Measurements from ENCODE around the gene PTGR2. TPM values are rescaled to one million over a fixed set of nuclear protein-coding genes. Genes with fewer than 3 reads are reported as not detected.

The PTGR2 gene
- total RNA-seq (2021; fragmentation: NEBNext Ultra II Directional; extraction: Animal tissue kit (Norgen Biotek cat#: 25700)) (14.0 and 17.5 TPM in 2 replicates), polyA plus RNA-seq (2011; rRNA removed) (3.1 and 6.0 TPM in 2 replicates), polyA minus RNA-seq (2011; rRNA and poly(A)+ RNA removed) (5.6 and 7.0 TPM in 2 replicates)
- 10.7 TPM for polyA plus RNA-seq (2011; cell fraction: cytosol; rRNA removed)
- polyA plus RNA-seq (2011; cell fraction: nucleus; rRNA removed), result 3.3 TPM
- 8.1 to 11.0 TPM (median 10.0 TPM) in 4 replicates for polyA plus RNA-seq (2012, experiment 1 of 2)
- polyA plus RNA-seq (2012, experiment 2 of 2), result 1.6 TPM
- polyA plus RNA-seq (2013, experiment 1 of 2), result 15.2 TPM
- 16.8 TPM for polyA plus RNA-seq (2013, experiment 2 of 2)
- polyA minus RNA-seq (2011; cell fraction: cytosol; rRNA and poly(A)+ RNA removed), result 4.8 TPM
- polyA minus RNA-seq (2011; cell fraction: nucleus; rRNA and poly(A)+ RNA removed), result 8.0 TPM
- long read RNA-seq, experiment 1, partial matches to known transcripts, result 5 of 10 reads
- long read RNA-seq, experiment 1, other reads (novel, unspliced or antisense), result 1 of 10 reads
- long read RNA-seq, experiment 2, transcript PTGR2-205 (10 exons, 3,851 nt), result major isoform, 38 of 57 reads
- long read RNA-seq, experiment 2, partial matches to known transcripts, result 2 of 57 reads
- long read RNA-seq, experiment 2, other reads (novel, unspliced or antisense), result 15 of 57 reads

DNA sequence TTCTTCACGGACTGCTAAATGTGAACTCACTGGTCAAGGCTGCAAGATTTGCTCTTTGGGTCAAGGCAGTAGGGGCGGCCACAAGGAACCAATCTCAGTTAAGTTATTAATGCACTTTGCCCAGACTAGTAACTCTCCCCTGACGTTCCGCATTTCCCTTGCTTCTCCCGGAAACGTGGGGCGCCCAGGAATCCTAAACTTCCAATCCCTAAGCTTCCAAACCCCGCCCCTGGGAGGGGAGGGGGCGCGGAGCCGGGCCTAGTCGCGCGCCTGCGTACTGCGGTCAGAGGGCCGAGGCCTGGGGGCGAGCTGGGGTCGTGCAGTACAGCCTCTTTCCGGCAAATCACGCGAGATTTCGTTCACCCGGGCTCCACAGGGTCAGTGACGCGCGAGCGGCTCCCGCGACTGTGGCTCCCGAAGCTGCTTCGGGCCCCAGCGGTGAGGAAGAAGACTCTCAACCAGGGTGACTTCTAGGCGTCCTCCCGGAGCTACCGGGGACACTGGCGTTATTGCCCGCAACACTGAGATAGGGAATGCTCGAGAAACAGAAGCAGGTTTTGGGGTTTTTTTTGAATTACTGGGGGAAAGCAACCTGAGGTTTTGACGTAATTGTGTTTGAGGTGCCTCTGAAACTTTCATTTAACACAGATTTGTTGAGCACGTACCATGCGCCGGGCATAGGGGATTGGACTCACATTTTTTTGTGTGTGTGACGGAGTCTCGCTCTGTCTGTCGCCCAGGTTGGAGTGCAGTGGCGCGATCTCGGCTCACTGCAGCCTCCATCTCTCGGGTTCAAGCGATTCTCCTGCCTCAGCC, at the start of gene PTGR2:
Gene PTGR2 (plus strand): TSS at position 265 of the 816 bp plus-strand sequence. CDS start 7,032 bp downstream, outside the sequence.
- H2AFZ ChIP-seq (ENCODE audit: low read length), result peak within 1 kb of the TSS; percentile 83; the same call in 1 of the 2 replicates
- peak within 1 kb of the TSS; percentile 24 for H3K56ac ChIP-seq (replicated peaks; ENCODE audit: insufficient read length, low read depth, low read length)
- H4K8ac ChIP-seq (ENCODE audit: extremely low read depth, insufficient read depth, low read length), result peak within 1 kb of the TSS; percentile 81; the same call in 1 of the 2 replicates
- POLR2A ChIA-PET (ENCODE audit: partially characterized antibody), result interaction anchor here (0.6 to 4.0 kb wide), 23 partner anchors 9 to 706 kb away, joined by 3 to 33 read pairs (median 4); partner anchors contain the start of gene ZNF410
- peak within 1 kb of the TSS; percentile 88 for H3K27ac ChIP-seq (ENCODE audit: low read depth, low read length)
- H2BK20ac ChIP-seq (ENCODE audit: low read length), result no peak within 1 kb of the TSS
- no peaks in the 10 kb centered on the region for H3K79me1 ChIP-seq (ENCODE audit: low read depth, low read length)
- H4K91ac ChIP-seq (replicated peaks; ENCODE audit: insufficient read length, low read length), result peak within 1 kb of the TSS; percentile 47
- H2AK5ac ChIP-seq (ENCODE audit: low read depth, low read length), result 0 out of 2 replicates have a peak within 1 kb of the TSS, but pooled peaks have one; percentile 26
- peak within 1 kb of the TSS; percentile 74; the same call in 1 of the 2 replicates for H2BK5ac ChIP-seq (ENCODE audit: low read depth, low read length)
- no peak within 1 kb of the TSS for H2BK15ac ChIP-seq (ENCODE audit: low read length)
- peak within 1 kb of the TSS; percentile 81 for H4K5ac ChIP-seq (ENCODE audit: insufficient read length, low read depth, low read length)
- DNase-seq (ENCODE audit: low read depth in 1 of 2, low spot score in 2 of 2), result peak; percentile 91 to 98
- WGBS, 2 experiments (ENCODE audit: extremely low coverage in 1 of 2, insufficient coverage in 1 of 2, insufficient read length in 1 of 2, insufficient replicate concordance in 2 of 2, low coverage in 1 of 2, low lambda C conversion rate in 2 of 2, missing lambda C conversion rate in 1 of 2), result 2% methylated on average over 51 of the region's 51 CpGs; no CpG with 5 or more reads in 1 of the 2 experiments
- peak within 1 kb of the TSS; percentile 81 for H3K18ac ChIP-seq (ENCODE audit: extremely low read depth, low read length)
- H3K9ac ChIP-seq (replicated peaks in 1 of 4; ENCODE audit: extremely low read depth in 1 of 4, low read depth in 3 of 4, low read length in 3 of 4), result peak within 1 kb of the TSS; percentile 77 to 93 (median 90)
- no peak within 1 kb of the TSS for H3K14ac ChIP-seq (ENCODE audit: insufficient read length)
- H3K4ac ChIP-seq (replicated peaks; ENCODE audit: insufficient read length, low read depth, low read length), result peak within 1 kb of the TSS; percentile 78
- peak within 1 kb of the TSS; percentile 83 for H2BK120ac ChIP-seq (replicated peaks; ENCODE audit: low read depth, low read length)
- H3K79me2 ChIP-seq (ENCODE audit: control insufficient read depth in 1 of 2, insufficient read depth in 2 of 2, low read length in 2 of 2), result peaks cover 0 to 13% of the 10 kb centered on the region in 2 experiments; a peak in 2 of 4 replicates
- peak within 1 kb of the TSS; percentile 22; the same call in 1 of the 2 replicates for H2BK12ac ChIP-seq (ENCODE audit: low read depth, low read length)
- H3K23ac ChIP-seq (ENCODE audit: insufficient read length), result no peak within 1 kb of the TSS
- no peaks in the 10 kb centered on the region for H4K20me1 ChIP-seq (replicated peaks in 1 of 2; ENCODE audit: control insufficient read depth in 1 of 2, insufficient read depth in 2 of 2, low read length in 2 of 2)
- peak within 1 kb of the TSS; percentile 70 to 71 for H3K4me2 ChIP-seq (ENCODE audit: insufficient read depth in 1 of 2, low read depth in 2 of 2, low read length in 2 of 2)
- peak within 1 kb of the TSS; percentile 77 to 94 (median 90) for H3K4me3 ChIP-seq (ENCODE audit: extremely low read depth in 1 of 4, insufficient read depth in 2 of 4, low read depth in 3 of 4, low read length in 4 of 4)
- no peaks in the 10 kb centered on the region for H3K9me3 ChIP-seq (ENCODE audit: insufficient read depth in 2 of 2, low read depth in 1 of 2, low read length in 1 of 2)
- peaks cover 2% of the 10 kb centered on the region; the same call in 1 of the 2 replicates for H3K23me2 ChIP-seq (ENCODE audit: low read depth, low read length)
- CTCF ChIA-PET (ENCODE audit: partially characterized antibody), result interaction anchor here (0.6 to 2.1 kb wide), 8 partner anchors 16 to 220 kb away, joined by 3 to 10 read pairs (median 3); no protein-coding TSS in a partner anchor
- peaks cover 0 to 3% (median 0%) of the 10 kb centered on the region in 4 experiments; a peak in 1 of 8 replicates for H3K36me3 ChIP-seq (ENCODE audit: control insufficient read depth in 2 of 4, insufficient read depth in 4 of 4, low read length in 3 of 4)
- FAIRE-seq, result no peak
- H3K27me3 ChIP-seq (replicated peaks in 1 of 4; ENCODE audit: control insufficient read depth in 3 of 4, extremely low read depth in 1 of 4, insufficient read depth in 3 of 4, low read length in 3 of 4), result no peaks in the 10 kb centered on the region
- peaks cover 0 to 6% (median 4%) of the 10 kb centered on the region in 4 experiments; a peak in 3 of 7 replicates for H3K4me1 ChIP-seq (replicated peaks in 1 of 4; ENCODE audit: control insufficient read depth in 3 of 4, insufficient read depth in 4 of 4, low read length in 3 of 4)
- TF ChIP-seq NRF1 (IDR thresholded peaks at IDR 0.05; ENCODE audit: low read depth, low read length) (peak; percentile 86), CHD2 (IDR thresholded peaks at IDR 0.05; ENCODE audit: low read length) (peak; percentile 91), YY1 (IDR thresholded peaks at IDR 0.05; ENCODE audit: low read depth, low read length) (no peak), PHF8 (conservative IDR thresholded peaks at IDR 0.05; ENCODE audit: low read depth, low read length) (peak; percentile 80), TEAD4 (IDR thresholded peaks at IDR 0.05; ENCODE audit: low read depth, low read length) (peak; percentile 85), BRCA1 (IDR thresholded peaks at IDR 0.05; ENCODE audit: low read depth, low read length) (peak; percentile 72), CREB1 (IDR thresholded peaks at IDR 0.05) (peak; percentile 43; the same call in 1 of the 2 replicates)
- TF ChIP-seq, protein P1, sequence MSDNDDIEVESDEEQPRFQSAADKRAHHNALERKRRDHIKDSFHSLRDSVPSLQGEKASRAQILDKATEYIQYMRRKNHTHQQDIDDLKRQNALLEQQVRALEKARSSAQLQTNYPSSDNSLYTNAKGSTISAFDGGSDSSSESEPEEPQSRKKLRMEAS (IDR thresholded peaks at IDR 0.05), result peak; percentile 5
